GM11168 (cell line): ENCODE measurements around the gene SERPINB2.
"Not testable (repeated sequence)": the region's sequence is repeated elsewhere in the genome, so short reads cannot be mapped to it uniquely, and the experiment has no call there.

Source experiments
- in situ Hi-C: fragments of 300-500 bp; cut with MboI; formaldehyde crosslinking; loops from one replicate; pipeline ENCODE4 v1.12.0; 2022; ENCODE audit warnings: low sequenced_read_pairs; ENCODE audit not compliant: unreplicated experiment

The SERPINB2 gene

DNA sequence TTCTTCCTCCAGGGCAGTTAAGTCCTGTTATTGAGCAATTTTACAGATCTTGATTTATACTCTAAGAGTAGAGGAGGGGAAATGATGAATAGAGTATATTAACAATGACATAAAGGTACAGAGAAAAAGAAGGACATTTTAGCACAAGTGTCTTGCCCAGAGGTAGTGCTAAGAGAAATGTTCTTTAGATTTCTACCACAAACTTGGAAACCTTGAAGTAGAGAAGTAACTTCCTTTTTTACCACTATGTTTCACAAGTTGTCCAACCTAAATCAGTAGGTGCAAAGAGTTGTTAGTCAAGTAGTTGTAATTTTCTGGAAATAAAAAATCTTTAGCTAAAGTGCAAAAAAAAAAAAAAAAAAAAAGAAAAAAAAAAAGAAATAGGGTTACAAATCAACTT, 41.9 kb downstream of the SERPINB2 start:
- in situ Hi-C loops: not testable (repeated sequence)

DNA sequence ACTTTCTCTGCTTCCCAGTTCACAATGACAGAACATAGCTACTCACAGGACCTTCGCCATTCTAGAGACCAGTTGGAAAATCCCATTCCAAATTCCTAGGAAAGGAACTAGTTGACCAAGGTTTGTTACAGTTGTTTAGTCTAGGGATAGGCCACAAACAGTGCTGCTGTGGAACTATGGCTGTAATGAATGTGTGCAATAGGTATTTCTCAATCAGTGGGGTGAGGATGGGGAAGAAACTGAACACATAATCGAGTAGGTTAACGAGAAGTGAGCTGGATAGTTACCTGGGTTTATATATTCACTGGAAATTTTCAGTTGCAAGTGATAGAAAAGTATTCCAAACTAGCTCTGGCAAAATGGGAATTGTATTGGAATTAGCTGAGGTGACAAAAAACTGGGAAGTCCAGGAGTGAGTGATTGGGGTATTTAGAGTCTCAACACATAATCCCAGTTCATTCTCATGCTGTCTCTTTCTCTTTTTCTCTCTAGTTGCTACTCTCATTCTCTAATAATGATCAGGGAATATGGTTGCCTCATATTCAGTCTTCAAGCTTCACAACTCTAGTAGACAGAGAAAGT, 43.4 kb downstream of the SERPINB2 start:
- in situ Hi-C loops: no loop called here

DNA sequence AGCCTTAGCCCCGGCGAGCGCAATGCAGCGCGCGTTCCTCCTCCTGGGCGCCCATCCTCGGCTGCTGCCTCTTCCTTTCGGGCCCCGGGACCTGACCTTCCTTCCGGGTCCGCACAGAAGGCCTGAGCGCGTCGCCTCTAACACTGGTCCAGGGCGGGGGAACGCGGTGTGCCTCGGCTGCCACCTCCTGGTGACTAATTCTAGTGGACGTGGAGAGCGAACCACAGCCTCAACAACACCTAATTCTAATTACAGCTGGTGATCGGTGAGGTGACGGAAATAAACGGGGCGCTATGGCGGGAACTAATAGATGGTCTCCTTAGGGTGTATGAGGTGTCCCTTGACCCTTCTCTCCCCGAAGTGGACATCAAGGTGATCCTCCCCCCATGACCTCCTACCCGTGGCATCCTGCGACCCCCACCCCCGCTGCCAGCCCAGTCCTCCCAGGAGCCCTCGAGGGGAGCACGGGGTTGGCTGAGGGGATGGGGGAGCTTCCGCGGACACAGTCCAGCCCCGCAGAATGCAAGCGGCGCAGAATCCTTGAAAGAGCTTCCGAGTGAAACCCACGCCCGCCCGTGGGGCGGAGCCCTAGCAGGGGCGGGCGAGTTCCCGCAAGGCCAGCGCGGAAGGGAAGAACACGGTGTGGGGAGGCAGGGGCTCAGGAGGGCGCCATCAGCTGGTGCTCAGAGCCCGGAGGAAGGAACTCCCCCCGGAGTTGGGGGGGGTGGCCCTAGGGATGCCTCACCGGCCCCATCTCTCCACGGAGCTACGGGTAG, 48.8 kb downstream of the SERPINB2 start:
- in situ Hi-C loops: no loop called here

DNA sequence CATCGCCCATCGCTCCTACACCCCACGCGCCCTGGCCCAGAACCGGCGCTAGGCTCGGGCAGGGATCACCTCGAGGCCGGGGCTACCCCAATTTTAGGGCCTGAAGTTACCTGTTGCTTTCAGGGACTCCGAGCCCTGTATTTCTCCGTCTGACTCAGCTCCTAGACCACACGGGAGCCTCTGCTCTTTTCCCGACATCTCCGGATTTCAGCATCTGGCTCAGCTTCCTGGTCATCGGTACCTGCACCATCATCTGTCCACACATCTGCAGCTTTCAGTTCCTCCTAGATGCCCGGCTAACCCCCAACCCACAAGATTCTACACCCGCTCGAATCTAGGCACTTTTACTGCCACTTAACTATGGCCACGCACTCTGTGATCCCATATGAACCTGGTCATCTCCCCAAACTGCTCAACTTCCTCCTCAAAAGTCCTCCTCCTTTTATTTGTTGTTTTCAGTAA, 49.5 kb downstream of the SERPINB2 start:
- in situ Hi-C loops: no loop called here

DNA sequence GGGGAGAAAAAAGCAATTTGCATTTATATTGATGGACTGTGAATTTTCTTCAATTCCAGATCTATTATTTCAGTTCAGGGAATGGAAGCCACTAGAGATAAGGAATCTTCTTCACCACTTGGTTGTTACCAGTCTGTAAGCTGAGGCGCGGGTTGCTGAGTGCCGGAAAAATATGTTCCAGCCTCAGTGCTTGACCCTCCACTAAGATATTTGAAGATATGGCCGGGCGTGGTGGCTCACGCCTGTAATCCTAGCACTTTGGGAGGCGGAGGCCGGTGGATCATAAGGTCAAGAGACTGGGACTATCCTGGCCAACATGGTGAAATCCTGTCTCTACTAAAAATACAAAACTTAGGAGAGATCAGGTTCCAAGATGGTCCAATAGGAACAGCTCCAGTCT, 52.5 kb downstream of the SERPINB2 start:
- in situ Hi-C loops: no loop called here

DNA sequence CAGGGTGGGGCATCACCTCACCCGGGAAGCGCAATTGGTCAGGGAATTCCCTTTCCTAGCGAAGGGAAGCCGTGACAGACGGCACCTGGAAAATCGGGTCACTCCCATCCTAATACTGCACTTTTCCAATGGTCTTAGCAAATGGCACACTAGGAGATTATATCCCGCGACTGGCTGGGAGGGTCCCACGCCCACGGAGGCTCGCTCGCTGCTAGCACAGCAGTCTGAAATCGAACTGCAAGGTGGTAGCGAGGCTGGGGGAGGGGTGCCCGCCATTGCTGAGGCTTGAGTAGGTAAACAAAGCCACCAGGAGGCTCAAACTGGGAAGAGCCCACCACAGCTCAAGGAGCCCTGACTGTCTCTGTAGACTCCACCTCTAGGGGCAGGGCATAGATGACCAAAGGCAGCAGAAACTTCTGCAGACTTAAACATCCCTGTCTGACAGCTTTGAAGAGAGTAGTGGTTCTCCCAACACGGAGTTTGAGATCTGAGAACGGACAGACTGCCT, 53.1 kb downstream of the SERPINB2 start:
- in situ Hi-C loops: not testable (repeated sequence)

DNA sequence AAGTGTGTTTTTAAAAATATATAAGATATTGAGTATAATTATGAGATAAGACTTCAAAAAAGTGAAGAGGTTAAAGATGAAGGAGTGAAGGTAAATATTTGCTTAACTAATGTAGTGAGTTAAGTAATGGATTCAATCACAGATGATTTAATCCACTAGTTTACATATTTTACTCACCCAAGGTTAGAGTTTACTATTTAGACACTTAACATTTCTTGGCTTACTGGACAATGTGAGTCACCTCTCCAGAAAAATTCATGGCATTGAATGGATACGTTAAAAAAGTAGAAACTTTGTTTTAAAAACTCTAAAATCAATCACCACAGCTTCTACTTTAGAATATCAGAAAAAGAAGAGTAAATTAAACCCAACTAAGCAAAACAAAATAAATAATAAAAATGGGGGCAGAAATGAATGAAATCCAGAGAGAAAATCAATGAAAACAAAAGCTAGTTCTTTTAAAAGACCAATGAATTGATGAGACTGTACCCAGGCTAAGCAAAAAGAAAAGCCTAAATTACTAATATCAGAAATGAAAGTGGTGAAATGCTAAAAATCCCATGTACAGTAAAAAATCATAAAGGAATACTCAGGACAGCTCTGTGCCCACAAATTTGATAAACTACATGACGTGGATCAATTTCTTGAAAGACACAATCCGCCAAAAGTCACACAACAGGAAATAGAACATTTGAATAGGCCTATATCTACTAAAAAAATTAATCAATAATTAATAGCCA, 59.7 kb downstream of the SERPINB2 start:
- in situ Hi-C loops: no loop called here

DNA sequence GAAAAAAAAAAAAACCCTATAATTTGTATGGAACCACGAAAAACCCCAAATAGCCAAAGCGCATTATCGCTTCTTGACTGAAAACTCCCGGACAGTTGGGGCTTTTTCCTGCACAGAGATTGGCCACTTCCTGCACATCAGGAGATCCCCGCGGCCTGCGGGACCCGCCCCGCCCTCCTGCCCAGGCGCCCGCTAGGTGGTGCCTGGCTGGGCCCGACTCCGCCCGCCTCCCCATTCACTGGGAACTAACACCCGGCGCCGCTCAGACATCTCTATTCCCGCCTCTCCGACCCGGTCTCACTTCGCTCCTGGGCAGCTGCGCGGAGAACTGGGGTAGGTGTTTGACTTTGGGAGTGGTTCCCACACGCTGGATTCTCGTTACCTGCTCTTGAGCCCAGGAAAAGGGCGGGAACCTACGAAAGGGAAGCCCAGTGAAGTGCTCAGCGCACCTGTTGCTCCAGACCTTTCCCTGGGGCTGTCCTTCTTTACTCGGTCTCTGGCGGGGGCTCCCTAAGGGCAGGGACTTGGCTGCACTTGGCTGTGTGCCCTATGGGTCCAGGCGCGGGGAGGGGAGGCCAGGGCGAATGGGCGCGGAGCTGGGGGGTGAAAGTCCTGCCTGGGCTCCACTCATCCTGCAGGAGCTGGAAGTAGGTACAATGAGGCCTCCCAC, 61.7 kb downstream of the SERPINB2 start, which contains the start of gene HMSD:
Gene HMSD, plus strand, starts transcription at position 234 of the 670 bp plus-strand sequence. CDS start 4,155 bp downstream, outside the sequence.
- in situ Hi-C loops: no loop called here

DNA sequence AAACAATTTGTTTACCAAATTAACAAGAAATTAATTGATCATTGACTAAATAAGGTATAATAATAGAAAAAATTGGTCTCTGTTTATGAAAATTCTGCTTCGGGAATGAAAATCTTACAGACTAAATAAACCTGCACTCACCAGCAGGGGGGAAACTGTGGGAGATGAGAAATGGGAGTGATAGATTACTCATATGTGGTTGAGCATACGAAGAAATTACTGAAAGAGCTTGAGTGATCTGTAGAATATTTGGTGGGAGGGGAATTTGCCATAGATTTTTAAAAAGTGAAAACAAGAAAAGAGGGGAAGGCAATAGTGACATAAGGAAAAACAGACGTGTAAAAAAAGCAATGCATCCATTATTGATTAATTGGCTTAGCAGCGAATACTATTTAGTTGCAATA, 63.8 kb downstream of the SERPINB2 start:
- in situ Hi-C loops: no loop called here
